Kidney capillary endothelial cell (primary cell): ENCODE results near the gene DUSP22.

Source experiments
- DNase-seq: peaks from one replicate; pipeline ENCODE4 v3.0.0-alpha.2; 2018; ENCODE audit warnings: low spot score

The DUSP22 gene

DNA sequence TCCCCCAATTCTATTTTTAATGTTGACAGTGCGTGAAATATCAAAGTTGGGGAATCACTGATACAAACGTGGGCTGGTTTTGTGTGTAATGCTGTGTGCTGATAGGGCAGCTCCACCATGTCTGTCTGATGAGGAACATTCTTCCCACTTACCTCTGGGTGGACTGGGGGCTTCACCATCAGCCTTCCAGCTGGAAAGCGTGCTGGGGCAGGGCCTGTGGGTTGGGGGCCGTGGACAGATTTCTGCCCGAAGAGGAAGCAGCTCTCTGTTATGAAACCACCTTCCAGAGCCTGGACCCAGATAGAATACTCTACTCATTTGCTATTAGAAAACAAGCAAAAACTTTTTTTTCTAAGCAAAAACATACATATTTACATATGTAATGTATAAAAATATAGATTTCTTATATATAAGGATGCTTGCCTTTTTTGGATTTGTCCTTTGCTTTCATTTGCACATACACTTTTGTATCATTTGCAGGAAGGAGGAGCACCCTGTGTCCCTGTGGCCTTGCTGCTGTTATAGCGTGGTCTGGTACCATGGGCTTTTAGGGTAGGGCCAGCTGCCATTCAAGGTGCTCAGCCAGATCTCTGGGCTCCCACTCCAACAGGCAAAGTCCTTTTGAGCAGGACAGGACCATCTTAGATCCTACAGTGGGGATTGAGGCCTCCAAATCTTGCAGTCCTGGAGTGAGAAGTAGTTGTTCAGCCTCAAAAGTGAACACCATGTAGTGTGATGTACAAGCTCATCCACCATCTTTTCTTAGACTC lies 48.1 kb downstream of the DUSP22 start:
- DNase-seq: no peak

DNA sequence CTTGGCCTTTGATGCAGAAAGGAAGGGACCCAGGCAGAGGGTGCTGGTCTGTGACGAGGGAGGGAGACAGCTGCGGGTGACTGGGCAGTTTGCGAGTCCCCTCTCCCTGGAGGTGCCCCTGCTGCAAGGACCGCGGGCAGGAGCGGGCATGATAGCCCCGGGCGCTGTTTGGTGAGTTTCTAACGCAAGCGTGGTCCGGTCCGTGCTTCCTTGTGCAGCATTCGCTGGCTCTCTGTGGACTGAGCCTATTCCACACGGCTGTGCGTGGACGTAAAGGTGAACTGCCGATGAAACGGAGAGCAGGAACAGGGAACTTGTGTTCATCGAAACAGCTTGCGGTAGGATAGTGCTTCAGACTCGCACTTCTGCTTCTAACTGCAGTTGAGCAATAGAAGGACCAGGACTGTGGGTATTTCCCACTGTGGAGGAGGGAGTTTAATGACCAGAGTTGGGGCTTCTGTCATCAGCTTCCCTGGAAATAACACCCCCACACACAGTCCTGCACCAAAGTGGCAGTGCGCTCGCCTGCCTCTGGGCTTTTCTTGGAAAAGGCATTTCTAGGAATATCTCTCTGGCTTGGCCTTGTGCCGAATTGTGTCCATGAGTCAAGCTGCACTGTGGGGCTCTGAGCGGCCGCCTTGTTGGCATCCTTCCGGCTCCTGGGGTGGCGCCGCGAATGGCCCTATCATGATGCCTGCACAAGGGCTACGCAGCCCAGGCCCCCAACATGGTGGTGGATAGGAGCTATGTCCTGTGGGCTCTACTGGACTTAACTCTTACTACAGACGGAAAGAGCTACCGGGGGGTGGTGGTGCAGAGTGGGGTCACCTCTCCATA lies 48.9 kb downstream of the DUSP22 start:
- DNase-seq: no peak

DNA sequence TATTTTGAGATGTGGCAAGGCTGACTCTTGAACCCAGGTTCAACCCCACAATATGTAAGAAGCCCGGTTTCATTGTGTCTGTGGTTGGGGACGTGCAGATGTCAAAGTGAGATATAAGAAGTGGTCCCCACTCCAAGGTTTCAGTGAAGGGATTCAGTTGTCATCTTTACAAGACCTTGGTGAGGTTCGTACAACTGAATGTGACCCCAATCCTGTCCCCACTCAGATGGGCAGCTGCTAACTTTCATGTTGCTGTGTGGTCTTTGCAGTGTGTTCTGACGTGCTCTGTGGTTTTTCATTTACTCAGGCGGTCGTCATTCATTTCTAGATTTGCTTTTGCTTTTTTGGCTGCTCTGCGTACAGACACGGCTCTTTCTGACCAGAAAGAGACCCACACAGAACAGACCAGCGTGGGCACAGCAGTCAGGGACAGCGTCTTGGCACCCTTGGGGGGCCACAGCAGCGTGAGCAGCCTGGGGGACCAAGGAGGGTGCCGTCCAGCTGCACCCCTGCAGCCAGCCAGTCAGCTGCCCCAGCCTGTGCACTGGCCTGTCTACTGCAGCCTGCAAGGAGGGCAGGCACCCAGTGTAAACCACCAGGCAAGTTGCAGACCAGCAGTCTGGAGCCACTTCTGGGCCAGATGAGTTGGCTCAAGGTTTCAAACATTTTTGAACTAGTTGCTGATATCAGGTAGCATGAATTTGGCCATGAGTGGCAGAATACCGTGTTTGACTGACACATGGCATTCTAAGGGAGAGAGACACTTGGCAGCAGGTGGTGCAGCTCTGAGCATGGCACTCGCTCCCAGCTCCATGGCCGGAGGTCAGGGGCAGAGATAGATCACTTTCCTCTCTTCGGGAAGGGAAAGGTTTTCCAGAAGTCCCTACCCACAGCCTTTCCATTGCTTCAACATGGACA lies 49.9 kb downstream of the DUSP22 start:
- DNase-seq: no peak

- no peak for DNase-seq
Observed at GRCh38 chr6:342832-343179, 50.5 kb downstream of the DUSP22 start.

- DNase-seq: no peak
Observed at GRCh38 chr6:343226-343935, 51.1 kb downstream of the DUSP22 start.

DNA sequence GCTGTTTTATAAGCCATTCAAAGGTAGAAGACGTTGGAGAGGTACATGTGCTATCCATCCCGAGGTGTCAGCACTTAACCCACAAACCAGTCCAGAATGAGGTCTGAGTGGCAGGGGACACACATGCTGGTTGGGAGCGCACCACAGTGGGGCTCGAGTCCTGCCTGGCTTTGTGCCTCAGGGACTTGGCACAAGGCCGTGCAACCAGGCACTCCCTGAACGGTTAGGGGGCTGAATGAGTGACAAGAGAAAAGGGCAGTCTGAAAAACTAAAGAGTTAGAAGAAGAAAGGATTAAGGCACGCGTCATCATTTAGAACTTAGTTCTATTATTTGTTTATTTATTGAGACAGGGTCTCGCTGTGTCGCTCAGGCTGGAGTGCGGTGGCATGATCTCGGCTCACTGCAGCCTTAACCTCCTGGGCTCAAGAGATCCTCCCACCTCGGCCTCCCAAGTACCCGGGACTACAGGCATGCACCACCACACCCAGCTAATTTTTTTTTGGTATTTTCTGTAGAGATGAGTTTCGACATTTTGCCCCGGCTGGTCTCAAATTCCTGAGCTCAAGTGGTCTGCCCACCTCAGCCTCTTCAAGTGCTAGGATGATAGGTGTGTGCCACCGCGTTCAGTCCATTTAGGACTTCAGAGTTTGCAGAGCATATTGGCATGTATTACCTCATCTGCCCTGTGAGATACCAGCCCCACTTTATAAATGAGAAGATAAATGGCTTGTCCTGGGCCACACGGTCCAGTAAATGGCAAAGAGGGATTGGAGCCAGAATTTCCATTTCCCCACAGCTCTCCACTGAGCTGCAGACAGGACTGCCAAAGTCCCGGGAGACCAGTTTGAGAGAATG lies 51.9 kb downstream of the DUSP22 start:
- no peak for DNase-seq

GRCh38 chr6:344816-345340 lies 52.6 kb downstream of the DUSP22 start:
- DNase-seq: no peak

GRCh38 chr6:345747-346385 lies 53.6 kb downstream of the DUSP22 start:
- DNase-seq: no peak

DNA sequence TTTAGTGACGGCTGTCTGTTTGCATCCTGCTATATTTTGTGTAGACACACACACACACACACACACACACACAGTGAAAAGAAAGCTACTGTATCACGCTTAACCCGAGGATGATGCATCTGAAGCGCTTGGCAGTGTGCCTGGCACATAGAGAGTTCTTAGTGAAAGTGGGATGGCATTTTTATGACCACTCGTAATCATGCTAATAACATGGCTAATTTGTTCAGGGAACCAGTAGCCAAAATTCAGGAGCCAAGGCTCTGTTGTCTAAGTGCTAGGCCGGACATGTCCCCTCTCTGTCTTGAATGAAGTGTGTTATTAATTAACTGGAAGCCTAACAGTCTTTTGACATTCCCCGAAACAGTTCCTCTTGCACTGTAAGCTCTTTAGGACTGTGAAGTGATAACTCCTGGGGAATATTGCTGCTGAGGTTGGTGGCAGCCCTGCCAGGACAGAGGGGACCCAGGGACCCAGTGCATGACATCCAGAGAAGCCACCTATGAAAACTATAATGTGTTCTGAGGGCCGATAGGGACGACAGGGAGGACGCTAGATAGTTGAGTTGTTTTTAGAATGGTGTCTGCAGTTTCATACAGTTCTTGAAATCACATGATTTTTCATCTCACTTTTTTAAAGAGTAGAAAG lies 54.2 kb downstream of the DUSP22 start:
- DNase-seq: no peak

GRCh38 chr6:347232-347631 lies 54.9 kb downstream of the DUSP22 start:
- DNase-seq: no peak

DNA sequence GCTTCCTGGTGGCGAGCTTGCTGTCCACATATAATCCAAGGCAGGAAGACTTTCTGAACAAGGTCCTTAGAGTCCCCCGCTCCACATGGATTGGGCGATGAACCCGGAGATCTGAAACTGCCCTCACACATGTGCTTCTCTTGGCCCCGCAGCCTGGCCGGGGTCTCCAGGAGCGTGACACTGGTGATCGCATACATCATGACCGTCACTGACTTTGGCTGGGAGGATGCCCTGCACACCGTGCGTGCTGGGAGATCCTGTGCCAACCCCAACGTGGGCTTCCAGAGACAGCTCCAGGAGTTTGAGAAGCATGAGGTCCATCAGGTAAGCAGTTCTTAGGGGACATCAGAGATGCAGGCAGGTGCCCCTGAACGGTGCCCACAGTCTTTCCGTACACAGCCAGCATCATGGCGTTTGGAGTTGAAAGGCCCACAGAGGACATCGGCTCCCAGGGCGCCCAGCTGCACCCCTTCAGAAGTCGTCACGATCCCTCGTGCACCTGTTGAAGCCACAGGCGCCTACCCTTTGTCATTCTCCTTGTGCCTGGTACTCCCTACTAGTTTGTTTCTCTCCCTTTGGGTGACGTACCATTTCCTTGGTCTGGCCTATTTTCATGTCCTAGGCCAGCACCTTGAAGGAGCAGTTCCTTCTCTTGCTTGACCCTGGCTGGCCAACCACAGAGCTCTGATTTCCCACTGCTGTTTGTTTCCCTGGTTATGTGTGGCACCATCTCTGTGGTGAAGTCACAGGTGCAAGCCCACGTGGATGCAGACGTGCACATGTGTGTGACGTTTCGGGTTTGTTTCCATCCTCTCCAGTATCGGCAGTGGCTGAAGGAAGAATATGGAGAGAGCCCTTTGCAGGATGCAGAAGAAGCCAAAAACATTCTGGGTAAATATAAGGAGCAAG lies 55.9 kb downstream of the DUSP22 start:
- DNase-seq: no peak

DNA sequence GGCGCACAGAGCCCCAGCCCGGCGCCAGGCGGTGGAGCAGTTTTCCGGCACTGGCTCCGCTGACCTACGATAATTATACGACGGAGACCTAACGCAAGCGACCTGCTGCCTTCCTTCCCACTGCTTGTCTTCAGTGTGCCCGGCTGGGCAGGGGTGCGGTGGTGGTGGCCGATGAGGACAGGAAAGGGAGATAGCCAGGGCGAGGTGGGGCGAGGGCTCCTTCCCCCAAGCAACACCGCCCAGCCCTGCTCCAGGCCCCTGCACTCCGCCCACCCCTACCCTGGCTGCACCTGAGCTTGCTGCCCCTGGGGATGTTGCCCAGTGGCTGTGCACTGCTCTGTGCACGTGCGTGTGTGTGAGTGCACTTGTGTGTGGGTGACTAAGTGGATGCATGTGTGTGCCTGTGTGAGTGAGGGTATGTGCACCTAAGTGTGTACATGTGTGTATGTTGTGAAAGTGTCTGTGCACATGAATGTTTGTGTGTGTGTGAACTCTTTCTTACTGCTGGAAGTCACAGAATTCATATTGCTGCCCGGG lies 56.6 kb downstream of the DUSP22 start:
- DNase-seq: no peak

- DNase-seq: no peak
Observed at GRCh38 chr6:349491-349921, 57.2 kb downstream of the DUSP22 start.

DNA sequence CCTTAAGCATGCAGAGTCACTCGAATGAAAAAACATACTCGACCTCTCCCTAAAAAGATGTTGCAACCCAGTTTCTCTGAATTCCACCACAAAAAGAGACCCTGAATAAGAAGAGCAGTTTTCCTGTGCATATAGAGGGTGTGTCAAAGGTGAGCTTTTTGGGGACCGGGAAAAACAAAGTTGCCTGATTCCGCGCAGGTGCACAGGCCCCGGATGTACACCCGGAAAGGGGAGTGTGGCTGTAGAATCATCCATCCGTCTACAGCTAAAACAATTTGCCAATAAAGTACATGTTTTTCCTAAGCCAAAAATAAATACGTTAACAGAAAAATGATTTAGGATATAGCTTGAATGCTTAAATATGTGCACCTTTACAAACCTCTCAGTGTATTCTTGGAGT lies 58.1 kb downstream of the DUSP22 start:
- no peak for DNase-seq

GRCh38 chr6:351011-351866 lies 59.0 kb downstream of the DUSP22 start:
- no peak for DNase-seq

- DNase-seq: no peak
Observed at GRCh38 chr6:351867-352289, 59.6 kb downstream of the DUSP22 start.

DNA sequence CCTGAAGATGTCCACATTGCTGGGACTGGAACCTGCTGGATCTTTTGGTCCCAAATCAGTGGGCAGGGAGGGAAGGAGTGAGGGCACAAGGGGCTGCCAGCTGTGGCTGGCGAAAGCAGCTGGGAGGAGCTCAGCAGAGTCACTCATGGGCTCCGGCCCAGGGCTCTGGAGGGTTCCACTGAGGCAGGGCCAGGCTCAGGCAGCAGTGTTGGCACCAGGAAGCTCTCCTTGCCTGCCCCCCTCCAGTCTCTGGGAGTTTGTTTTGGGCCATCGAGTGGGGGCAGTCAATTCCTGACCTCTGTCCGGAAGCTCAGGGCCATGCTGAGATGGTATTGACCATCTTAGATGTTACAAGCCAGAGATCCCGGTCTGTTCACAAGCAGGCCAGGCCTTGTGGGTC lies 60.2 kb downstream of the DUSP22 start:
- no peak for DNase-seq
